ENCODE measurements around the gene NPTN.

GRCh38 chr15:73570355-73571032, 62.7 kb downstream of the NPTN start:
- TF ChIP-seq CTCF (IDR thresholded peaks at IDR 0.05) = no peak
- TF ChIP-seq EP300 (IDR thresholded peaks at IDR 0.05) = no peak
